Gastrocnemius medialis (tissue), 4 donors: ENCODE results near the gene CERS6.

ENCODE experiments used
- POLR2A ChIP-seq, 2 donors: fragments of 450-650 bp; IDR thresholded peaks; one replicate each; pipeline ENCODE4 v1.6.1; 2017; ENCODE audit warnings: antibody characterized with exemption in 2 of 2, mild to moderate bottlenecking in 2 of 2, moderate library complexity in 2 of 2
- TF ChIP-seq, protein P1 (sequence below), 5 experiments: fragments of 450-650 bp in 3 of 5; fragments of 200-600 bp in 2 of 5; sonication (generic) in 2 of 5; IDR thresholded peaks in 4 of 5; conservative IDR thresholded peaks in 1 of 5; 1 replicate in 4 of 5; 2 replicates in 1 of 5; pipeline ENCODE4 v1.5.1; 2016 to 2019; ENCODE audit warnings: antibody characterized with exemption in 5 of 5, mild to moderate bottlenecking in 3 of 5, moderate library complexity in 3 of 5

DNA sequence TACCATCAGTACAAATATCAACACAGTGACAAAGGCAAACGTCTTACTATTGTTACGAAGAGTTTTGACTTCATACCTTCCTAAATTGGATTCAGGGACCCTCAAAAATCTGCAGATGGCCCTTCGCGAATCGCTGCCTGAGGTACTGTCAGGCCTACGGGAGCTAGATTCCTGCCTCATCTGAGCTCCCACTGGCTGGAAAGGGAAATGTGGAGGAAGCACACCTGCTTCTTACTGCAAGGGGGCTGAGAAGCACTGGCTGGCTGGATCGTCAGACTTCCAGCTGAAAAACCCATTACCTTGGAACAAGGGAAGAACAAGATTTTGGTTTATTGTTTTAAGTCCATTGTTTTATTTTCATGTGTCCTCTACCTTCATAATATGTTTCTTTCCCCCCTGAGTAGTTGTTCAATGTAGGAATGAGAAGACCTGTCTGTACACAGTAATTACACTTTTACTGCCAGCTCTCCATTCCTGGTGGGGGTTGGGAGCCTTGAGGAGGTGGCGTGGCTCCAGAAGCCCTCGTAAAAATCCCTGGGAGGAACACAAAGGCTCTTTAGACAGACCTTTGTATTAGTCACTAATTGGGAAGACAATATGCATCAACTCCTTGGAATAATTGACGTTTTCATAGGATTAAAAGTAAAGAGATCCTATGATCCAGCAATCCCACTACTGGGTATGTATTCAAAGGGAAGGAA, 222.2 kb downstream of the CERS6 start:
- TF ChIP-seq, protein P1, sequence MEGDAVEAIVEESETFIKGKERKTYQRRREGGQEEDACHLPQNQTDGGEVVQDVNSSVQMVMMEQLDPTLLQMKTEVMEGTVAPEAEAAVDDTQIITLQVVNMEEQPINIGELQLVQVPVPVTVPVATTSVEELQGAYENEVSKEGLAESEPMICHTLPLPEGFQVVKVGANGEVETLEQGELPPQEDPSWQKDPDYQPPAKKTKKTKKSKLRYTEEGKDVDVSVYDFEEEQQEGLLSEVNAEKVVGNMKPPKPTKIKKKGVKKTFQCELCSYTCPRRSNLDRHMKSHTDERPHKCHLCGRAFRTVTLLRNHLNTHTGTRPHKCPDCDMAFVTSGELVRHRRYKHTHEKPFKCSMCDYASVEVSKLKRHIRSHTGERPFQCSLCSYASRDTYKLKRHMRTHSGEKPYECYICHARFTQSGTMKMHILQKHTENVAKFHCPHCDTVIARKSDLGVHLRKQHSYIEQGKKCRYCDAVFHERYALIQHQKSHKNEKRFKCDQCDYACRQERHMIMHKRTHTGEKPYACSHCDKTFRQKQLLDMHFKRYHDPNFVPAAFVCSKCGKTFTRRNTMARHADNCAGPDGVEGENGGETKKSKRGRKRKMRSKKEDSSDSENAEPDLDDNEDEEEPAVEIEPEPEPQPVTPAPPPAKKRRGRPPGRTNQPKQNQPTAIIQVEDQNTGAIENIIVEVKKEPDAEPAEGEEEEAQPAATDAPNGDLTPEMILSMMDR (IDR thresholded peaks at IDR 0.05 in 4 of 5, conservative IDR thresholded peaks at IDR 0.05 in 1 of 5): no peak
- no peak for TF ChIP-seq POLR2A (IDR thresholded peaks at IDR 0.05)
